K562 (cell line): Measurements from ENCODE around the gene CDK11B.

Experiments
- ADNP ChIP-seq: fragments of 200-800 bp; sonication (Bioruptor generic); IDR thresholded peaks from 2 replicates; pipeline ENCODE4 v1.6.1; 2016; ENCODE audit warnings: missing genetic modification characterization, missing compliant biosample characterization
- ATF1 ChIP-seq, 2 experiments: fragments of 450-650 bp in 1 of 2; IDR thresholded peaks; 2 replicates each; pipeline ENCODE4 v1.6.1; 2016; ENCODE audit warnings: missing compliant biosample characterization in 1 of 2, missing genetic modification characterization in 1 of 2
- CTCF ChIP-seq, 3 experiments: IDR thresholded peaks in 2 of 3; conservative IDR thresholded peaks in 1 of 3; 2 replicates each; pipeline ENCODE4 v1.5.1; 2011 to 2012; ENCODE audit warnings: low read length in 3 of 3, mild to moderate bottlenecking in 3 of 3, control low read depth in 2 of 3, improper control_type of control experiment in 1 of 3, inconsistent platforms in 1 of 3, low read depth in 1 of 3, mixed read lengths in 1 of 3, moderate library complexity in 1 of 3; ENCODE audit not compliant: insufficient read depth in 2 of 3
- GTF2A2 ChIP-seq: IDR thresholded peaks from 2 replicates; pipeline ENCODE4 v1.6.1; 2016; ENCODE audit warnings: mild to moderate bottlenecking, missing genetic modification characterization, missing compliant biosample characterization
- PATZ1 ChIP-seq: fragments of 250-450 bp; sonication (Bioruptor Pico); IDR thresholded peaks from 2 replicates; pipeline ENCODE4 v1.5.0; 2020; ENCODE audit warnings: mild to moderate bottlenecking, borderline replicate concordance
- POLR2A ChIP-seq: fragments of 450-650 bp; conservative IDR thresholded peaks from 2 replicates; pipeline ENCODE4 v1.6.1; 2016
- POLR2AphosphoS5 ChIP-seq: IDR thresholded peaks from 2 replicates; pipeline ENCODE4 v1.6.1; 2011; ENCODE audit warnings: mild to moderate bottlenecking, low read depth, low read length, moderate library complexity; ENCODE audit not compliant: control insufficient read depth, insufficient read depth
- SMAD2 ChIP-seq: fragments of 150-350 bp; IDR thresholded peaks from 2 replicates; pipeline ENCODE4 v1.6.1; 2014; ENCODE audit warnings: low read depth, mild to moderate bottlenecking, low read length
- SMARCB1 ChIP-seq: IDR thresholded peaks from 2 replicates; pipeline ENCODE4 v1.6.1; 2011; ENCODE audit warnings: improper control_type of control experiment, low read depth; ENCODE audit not compliant: insufficient read length
- ZFX ChIP-seq: sonication (generic); formaldehyde crosslinking; IDR thresholded peaks from 2 replicates; pipeline ENCODE4 v1.8.0; 2022; ENCODE audit warnings: mild to moderate bottlenecking, missing genetic modification reagents, moderate library complexity
- TF ChIP-seq, protein P1 (sequence below): sonication (generic); formaldehyde crosslinking; IDR thresholded peaks from 2 replicates; pipeline ENCODE4 v1.8.1; 2023; ENCODE audit warnings: mild to moderate bottlenecking, missing genetic modification reagents

DNA sequence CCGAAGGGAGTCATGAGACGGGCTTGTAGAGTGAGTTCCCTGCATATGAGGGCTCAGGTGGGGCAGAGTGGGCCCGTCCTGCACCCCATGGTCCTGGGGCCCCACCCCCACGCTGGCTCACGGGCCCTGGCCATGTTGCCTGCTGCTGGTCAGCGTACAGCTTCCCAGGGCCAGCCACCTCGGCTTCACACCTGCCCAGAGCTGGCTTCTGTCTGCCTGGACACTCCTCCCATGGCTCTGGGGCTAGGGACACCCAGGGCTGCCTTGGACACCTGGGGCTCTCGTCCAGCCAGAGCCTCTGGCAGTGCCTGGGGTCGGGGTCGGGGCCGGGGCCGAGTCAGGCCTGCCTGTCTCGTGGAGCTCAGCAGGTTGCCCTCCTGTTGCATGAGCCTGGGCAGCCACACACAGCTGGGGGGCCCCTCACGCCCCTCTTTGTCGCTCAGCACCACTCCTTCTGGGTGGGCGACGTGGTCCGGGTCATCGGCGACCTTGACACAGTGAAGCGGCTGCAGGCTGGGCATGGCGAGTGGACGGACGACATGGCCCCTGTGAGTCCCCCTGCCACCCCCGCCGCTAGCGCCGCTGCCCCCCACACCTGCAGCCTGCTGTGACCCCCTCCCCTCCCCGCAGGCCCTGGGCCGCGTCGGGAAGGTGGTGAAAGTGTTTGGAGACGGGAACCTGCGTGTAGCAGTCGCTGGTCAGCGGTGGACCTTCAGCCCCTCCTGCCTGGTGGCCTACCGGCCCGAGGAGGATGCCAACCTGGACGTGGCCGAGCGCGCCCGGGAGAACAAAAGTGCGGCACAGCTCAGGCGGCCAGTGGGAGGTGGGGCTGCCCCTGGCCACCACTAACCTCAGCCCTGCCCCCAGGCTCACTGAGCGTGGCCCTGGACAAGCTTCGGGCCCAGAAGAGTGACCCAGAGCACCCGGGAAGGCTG lies 32.3 kb downstream of the CDK11B start:
- no peak for TF ChIP-seq POLR2A
- no peak for TF ChIP-seq ADNP (tag)
- TF ChIP-seq SMARCB1: no peak
- TF ChIP-seq ZFX (CRISPR knock-in tag): no peak
- TF ChIP-seq CTCF (IDR thresholded peaks at IDR 0.05 in 2 of 3, conservative IDR thresholded peaks at IDR 0.05 in 1 of 3; ENCODE audit: insufficient read depth in 2 of 3, low read depth in 1 of 3, low read length in 3 of 3): no peak
- TF ChIP-seq POLR2AphosphoS5: no peak
- TF ChIP-seq ATF1 (CRISPR knock-in tag; IDR thresholded peaks at IDR 0.05): no peak
- no peak for TF ChIP-seq ATF1 (tag; IDR thresholded peaks at IDR 0.05)
- TF ChIP-seq, protein P1, sequence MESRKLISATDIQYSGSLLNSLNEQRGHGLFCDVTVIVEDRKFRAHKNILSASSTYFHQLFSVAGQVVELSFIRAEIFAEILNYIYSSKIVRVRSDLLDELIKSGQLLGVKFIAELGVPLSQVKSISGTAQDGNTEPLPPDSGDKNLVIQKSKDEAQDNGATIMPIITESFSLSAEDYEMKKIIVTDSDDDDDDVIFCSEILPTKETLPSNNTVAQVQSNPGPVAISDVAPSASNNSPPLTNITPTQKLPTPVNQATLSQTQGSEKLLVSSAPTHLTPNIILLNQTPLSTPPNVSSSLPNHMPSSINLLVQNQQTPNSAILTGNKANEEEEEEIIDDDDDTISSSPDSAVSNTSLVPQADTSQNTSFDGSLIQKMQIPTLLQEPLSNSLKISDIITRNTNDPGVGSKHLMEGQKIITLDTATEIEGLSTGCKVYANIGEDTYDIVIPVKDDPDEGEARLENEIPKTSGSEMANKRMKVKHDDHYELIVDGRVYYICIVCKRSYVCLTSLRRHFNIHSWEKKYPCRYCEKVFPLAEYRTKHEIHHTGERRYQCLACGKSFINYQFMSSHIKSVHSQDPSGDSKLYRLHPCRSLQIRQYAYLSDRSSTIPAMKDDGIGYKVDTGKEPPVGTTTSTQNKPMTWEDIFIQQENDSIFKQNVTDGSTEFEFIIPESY (CRISPR knock-in tag): no peak
- no peak for TF ChIP-seq SMAD2
- TF ChIP-seq PATZ1 (CRISPR knock-in tag): no peak
- TF ChIP-seq GTF2A2 (tag): no peak
